Gastroesophageal sphincter (tissue), 3 donors: ENCODE data around the gene PTPRN2.

Experiments used
- POLR2A ChIP-seq, 2 donors: fragments of 450-650 bp; IDR thresholded peaks; one replicate each; pipeline ENCODE4 v1.6.1; 2017; ENCODE audit warnings: antibody characterized with exemption in 2 of 2, mild to moderate bottlenecking in 2 of 2, moderate library complexity in 1 of 2
- POLR2AphosphoS5 ChIP-seq: sonication (generic); formaldehyde crosslinking; IDR thresholded peaks from one replicate; pipeline ENCODE4 v1.6.1; 2017; ENCODE audit warnings: antibody characterized with exemption
- TF ChIP-seq, protein P1 (sequence below), 4 experiments: fragments of 200-600 bp in 2 of 4; fragments of 450-650 bp in 2 of 4; sonication (generic) in 1 of 4; IDR thresholded peaks; one replicate each; pipeline ENCODE4 v1.5.1; 2017 to 2019; ENCODE audit warnings: antibody characterized with exemption in 4 of 4, mild to moderate bottlenecking in 2 of 4, moderate library complexity in 2 of 4

DNA sequence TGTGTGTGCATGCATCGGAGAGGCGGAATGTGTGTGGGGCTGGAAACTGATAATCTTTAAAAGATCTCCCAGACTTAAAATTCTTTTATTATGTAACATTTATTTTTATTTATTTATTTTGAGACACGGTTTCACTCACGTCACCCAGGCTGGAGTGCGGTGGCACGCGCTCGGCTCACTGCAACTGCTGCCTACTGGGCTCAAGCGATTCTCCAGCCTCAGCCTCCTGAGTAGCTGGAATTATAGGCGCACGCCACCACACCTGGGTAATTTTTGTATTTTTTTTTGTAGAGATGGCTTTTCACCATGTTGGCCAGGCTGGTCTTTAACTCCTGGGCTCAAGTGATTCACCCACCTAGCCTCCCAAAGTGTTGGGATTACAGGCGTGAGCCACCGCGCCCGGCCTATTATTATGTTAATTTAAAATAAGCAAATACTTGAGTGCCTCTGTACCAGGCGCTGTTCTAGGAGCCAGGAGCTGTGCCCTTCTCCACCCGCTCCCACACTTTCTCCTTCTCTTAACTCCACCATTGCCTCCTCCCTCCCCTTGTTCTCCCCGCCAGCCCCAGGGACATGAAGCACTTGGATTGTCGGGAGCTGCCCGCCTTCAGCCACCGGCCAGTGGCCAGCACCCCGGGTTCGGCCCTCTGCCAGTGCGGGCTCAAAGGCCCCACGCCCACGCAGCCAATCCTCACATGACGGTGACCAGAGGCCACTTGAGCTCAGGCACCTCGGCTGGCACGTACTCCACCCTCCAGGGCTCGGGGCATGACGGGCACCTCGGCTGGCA is 1087.3 kb downstream of the PTPRN2 start:
- no peak for TF ChIP-seq POLR2AphosphoS5
- TF ChIP-seq, protein P1, sequence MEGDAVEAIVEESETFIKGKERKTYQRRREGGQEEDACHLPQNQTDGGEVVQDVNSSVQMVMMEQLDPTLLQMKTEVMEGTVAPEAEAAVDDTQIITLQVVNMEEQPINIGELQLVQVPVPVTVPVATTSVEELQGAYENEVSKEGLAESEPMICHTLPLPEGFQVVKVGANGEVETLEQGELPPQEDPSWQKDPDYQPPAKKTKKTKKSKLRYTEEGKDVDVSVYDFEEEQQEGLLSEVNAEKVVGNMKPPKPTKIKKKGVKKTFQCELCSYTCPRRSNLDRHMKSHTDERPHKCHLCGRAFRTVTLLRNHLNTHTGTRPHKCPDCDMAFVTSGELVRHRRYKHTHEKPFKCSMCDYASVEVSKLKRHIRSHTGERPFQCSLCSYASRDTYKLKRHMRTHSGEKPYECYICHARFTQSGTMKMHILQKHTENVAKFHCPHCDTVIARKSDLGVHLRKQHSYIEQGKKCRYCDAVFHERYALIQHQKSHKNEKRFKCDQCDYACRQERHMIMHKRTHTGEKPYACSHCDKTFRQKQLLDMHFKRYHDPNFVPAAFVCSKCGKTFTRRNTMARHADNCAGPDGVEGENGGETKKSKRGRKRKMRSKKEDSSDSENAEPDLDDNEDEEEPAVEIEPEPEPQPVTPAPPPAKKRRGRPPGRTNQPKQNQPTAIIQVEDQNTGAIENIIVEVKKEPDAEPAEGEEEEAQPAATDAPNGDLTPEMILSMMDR (IDR thresholded peaks at IDR 0.05) = no peak
- no peak for TF ChIP-seq POLR2A (IDR thresholded peaks at IDR 0.05)
